GM06990 (cell line): ENCODE results near the gene FZD7.

Source experiments
- DNase-seq: peaks from one replicate; pipeline ENCODE4 v3.0.0-alpha.2; 2011; ENCODE audit not compliant: insufficient read length; ENCODE audit errors: extremely low read depth
- H3K27me3 ChIP-seq: replicated peaks from 2 replicates; pipeline ENCODE4 v1.6.0; 2011; ENCODE audit warnings: low read length; ENCODE audit not compliant: control insufficient read depth, insufficient read depth
- H3K36me3 ChIP-seq: 2 replicates; pipeline ENCODE4 v1.5.1; 2011; ENCODE audit warnings: low read length; ENCODE audit not compliant: control insufficient read depth, insufficient read depth
- H3K4me3 ChIP-seq: replicated peaks from 2 replicates; pipeline ENCODE4 v1.5.1; 2011; ENCODE audit warnings: low read depth, mild to moderate bottlenecking, control low read depth, low read length
- TF ChIP-seq, protein P1 (sequence below): IDR thresholded peaks from 2 replicates; pipeline ENCODE4 v1.5.1; 2011; ENCODE audit warnings: low read length, control low read depth, mild to moderate bottlenecking, inconsistent platforms; ENCODE audit not compliant: insufficient read depth, poor library complexity, severe bottlenecking

FZD7 gene

DNA sequence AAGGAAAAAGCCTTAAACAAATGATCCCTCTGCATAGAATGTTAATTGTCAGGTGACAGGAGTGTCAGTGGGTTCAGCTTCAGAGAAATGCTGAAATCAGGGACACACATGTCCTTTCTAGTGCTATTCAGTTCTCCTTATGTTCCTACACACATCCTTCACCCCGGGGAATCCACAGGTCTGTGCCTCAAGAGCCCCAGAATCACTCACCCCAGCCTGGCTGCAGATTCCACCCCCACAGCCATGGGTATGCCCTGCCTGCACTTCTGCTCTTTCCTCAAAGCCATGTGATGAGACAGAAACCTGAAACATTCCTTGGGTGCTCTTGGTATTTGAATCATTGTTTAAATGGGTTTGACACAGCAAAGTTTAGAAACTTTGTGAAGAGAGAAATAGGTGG lies 27.4 kb upstream of the FZD7 start:
- no peak for DNase-seq
- TF ChIP-seq, protein P1, sequence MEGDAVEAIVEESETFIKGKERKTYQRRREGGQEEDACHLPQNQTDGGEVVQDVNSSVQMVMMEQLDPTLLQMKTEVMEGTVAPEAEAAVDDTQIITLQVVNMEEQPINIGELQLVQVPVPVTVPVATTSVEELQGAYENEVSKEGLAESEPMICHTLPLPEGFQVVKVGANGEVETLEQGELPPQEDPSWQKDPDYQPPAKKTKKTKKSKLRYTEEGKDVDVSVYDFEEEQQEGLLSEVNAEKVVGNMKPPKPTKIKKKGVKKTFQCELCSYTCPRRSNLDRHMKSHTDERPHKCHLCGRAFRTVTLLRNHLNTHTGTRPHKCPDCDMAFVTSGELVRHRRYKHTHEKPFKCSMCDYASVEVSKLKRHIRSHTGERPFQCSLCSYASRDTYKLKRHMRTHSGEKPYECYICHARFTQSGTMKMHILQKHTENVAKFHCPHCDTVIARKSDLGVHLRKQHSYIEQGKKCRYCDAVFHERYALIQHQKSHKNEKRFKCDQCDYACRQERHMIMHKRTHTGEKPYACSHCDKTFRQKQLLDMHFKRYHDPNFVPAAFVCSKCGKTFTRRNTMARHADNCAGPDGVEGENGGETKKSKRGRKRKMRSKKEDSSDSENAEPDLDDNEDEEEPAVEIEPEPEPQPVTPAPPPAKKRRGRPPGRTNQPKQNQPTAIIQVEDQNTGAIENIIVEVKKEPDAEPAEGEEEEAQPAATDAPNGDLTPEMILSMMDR = no peak
- no peak overlapping the region for H3K4me3 ChIP-seq
- no peaks in the 10 kb centered on the region; the same call in 1 of the 2 replicates for H3K27me3 ChIP-seq
- H3K36me3 ChIP-seq = no peaks in the 10 kb centered on the region

DNA sequence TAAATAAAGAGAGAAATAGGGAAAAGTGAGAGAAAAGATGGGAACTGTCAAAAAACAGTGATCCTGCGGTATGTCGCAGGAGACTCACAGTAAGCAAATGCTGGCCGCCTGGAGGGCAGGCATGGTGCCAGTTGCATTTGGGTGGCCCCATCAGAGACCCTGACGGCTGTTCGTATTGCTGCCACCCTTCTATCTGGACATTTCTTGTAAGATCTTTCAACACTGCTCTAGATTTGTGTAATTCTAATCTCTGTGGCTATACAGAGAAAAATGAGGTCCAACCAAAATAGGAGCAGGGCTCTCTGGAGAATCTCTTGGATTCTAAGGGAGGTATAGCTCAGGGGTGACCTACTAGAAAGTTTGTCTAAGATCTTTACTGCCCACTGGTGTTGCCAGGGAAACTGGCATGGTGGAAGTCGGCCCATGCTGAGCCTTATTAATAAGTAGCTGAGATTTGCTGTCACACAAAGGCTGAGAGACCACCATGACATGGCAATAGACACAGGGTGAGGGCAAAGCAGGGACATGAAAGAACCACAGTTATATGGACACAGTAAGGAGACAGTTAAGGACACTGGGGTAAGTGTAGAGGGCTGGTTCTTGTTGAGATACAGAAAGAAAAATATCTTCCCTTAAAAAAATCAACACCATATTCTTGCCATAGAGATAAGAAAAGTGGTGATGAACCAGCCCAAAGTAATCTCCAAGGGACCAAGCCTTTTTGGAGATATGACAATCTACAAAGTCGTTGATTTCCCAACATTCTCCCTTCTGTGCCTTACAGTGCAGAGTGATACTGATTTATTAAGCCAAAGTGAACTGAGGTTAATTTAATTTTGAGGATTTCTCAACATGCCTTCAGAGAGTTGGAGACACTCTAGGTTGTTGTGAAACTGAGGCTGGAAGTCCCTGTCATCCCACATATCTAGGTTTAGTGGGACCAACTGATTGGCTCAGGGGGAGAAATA lies 26.4 kb upstream of the FZD7 start:
- Histone ChIP-seq H3K36me3 (no peaks in the 10 kb centered on the region), H3K4me3 (no peak overlapping the region), H3K27me3 (no peaks in the 10 kb centered on the region; the same call in 1 of the 2 replicates)
- DNase-seq = no peak
- TF ChIP-seq, protein P1 = peak; percentile 21

DNA sequence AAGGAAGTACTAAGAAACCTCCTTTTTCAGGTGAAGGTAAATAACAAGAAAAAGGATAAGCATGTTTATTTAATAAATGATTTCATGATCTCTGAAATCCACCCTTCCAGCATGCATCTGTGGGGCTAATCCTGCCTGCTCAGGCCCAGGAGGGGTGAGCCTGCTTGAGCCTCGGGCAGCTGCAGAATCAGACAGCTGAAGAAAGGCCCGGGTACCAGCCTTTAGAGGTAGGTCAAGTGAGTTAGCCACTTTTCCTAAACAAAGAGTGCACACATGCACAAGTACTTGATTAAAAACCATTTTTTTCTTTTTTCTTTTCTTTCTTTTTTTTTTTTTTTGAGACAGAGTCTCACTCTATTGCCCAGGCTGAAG lies 25.7 kb upstream of the FZD7 start:
- no peak overlapping the region for H3K4me3 ChIP-seq
- H3K27me3 ChIP-seq = no peaks in the 10 kb centered on the region; the same call in 1 of the 2 replicates
- H3K36me3 ChIP-seq = no peaks in the 10 kb centered on the region
- TF ChIP-seq, protein P1 = no peak
- DNase-seq = no peak

DNA sequence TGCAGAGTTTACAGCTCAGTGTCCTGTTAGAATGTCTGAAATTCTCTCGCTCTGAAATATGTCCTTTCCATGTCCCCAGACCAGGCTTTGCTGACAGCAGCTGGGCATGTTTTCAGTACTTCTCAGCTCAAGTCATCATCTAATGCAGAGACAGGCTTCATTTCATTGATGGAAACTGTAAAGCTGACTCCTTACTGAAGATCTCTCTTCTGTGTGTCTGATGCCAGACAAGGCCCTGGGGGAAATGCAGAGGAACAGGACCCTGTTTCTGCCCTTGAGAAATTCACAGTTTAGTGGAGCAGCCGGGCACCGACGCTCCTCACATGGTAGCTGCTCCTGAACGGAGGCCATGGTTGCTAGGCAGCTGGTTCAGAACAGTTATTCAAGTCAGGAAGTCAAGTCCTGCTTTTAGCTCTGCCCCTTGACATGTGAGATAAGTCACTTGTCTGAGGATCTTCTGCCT lies 24.6 kb upstream of the FZD7 start:
- DNase-seq = no peak
- no peaks in the 10 kb centered on the region; the same call in 1 of the 2 replicates for H3K27me3 ChIP-seq
- TF ChIP-seq, protein P1 = no peak
- H3K4me3 ChIP-seq = no peak overlapping the region
- H3K36me3 ChIP-seq = no peaks in the 10 kb centered on the region

DNA sequence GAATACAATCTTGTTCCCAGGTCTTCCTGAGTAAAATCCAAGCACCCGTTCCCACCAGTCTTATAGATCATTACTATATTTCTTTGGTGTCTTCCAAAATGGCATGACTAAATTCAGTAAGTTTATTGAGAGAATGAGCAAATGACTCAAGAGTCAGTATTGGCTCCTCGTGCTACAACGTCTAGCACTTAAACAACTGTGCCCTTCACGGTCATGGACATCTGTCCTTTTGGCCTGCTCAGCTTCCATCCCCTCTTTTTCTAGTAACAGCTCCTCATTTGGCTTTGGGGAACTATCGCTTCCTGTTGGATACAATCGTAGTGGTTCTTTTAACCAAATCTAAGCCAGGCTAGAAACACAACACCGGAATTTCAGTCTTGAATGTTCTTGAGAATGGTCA lies 24.1 kb upstream of the FZD7 start:
- DNase-seq = no peak
- TF ChIP-seq, protein P1 = no peak
- Histone ChIP-seq H3K36me3 (no peaks in the 10 kb centered on the region), H3K27me3 (no peaks in the 10 kb centered on the region; the same call in none of the 2 replicates), H3K4me3 (no peak overlapping the region)

DNA sequence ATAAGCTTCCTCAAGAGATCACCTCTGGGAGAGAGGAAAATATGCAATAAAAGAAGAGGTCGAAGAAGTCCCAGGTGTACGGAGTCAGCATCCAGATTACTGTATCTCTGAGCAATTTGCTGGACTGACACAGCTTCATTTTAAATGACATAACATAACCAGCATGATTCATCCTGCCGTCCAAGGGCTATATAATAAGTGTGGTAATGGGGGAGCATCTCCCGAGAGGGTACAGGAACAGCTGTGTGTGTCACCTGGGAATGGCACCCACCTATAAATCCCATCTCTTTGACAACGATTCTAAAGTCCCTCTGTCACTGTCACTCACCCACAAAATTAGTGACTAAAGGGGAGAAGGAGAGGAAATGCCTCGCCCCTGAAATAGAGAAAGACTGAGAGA lies 19.3 kb upstream of the FZD7 start:
- no peak for DNase-seq
- Histone ChIP-seq H3K4me3 (no peak overlapping the region), H3K27me3 (no peaks in the 10 kb centered on the region; the same call in none of the 2 replicates), H3K36me3 (no peaks in the 10 kb centered on the region)
- TF ChIP-seq, protein P1 = no peak
